Glomerular endothelial cell (primary cell): ENCODE measurements around the gene HDLBP. TPM values are rescaled to one million over a fixed set of nuclear protein-coding genes. Genes with fewer than 3 reads are reported as not detected.
A peak's percentile ranks its signal among the peaks of the same experiment; 100 is the strongest.

ENCODE experiments used
- DNase-seq: peaks from one replicate; pipeline ENCODE4 v3.0.0-alpha.2; 2011; ENCODE audit warnings: low read depth, low spot score; ENCODE audit errors: extremely low read depth
- total RNA-seq: library from RNA; depleted of rRNA; stranded (reverse); fragments of >200 nt; gene quantifications from 2 replicates; pipeline ENCODE4 v1.2.3, GENCODE V29; 2015

The HDLBP gene
- total RNA-seq, 1 donor from 2014 or later = 627 TPM

- no peak for DNase-seq
Observed at GRCh38 chr2:241275910-241276309, 39.6 kb downstream of the HDLBP start.

- no peak for DNase-seq
Observed at GRCh38 chr2:241275504-241275903, 40.0 kb downstream of the HDLBP start.

GRCh38 chr2:241274127-241274526 is 41.3 kb downstream of the HDLBP start:
- no peak for DNase-seq

- no peak for DNase-seq
Observed at GRCh38 chr2:241273210-241274020, 42.1 kb downstream of the HDLBP start.

GRCh38 chr2:241272303-241273209 is 42.9 kb downstream of the HDLBP start:
- DNase-seq = no peak

- DNase-seq = peak; percentile 29
Observed at GRCh38 chr2:241271706-241272302, 43.7 kb downstream of the HDLBP start.

GRCh38 chr2:241270531-241270930 is 44.9 kb downstream of the HDLBP start:
- DNase-seq = no peak

- DNase-seq = no peak
Observed at GRCh38 chr2:241269707-241270520, 45.6 kb downstream of the HDLBP start.

- DNase-seq = no peak
Observed at GRCh38 chr2:241268716-241269445, 46.6 kb downstream of the HDLBP start.

- no peak for DNase-seq
Observed at GRCh38 chr2:241268306-241268705, 47.2 kb downstream of the HDLBP start.

- DNase-seq = no peak
Observed at GRCh38 chr2:241267249-241268067, 48.0 kb downstream of the HDLBP start.

GRCh38 chr2:241265506-241265905 is 50.0 kb downstream of the HDLBP start:
- DNase-seq = no peak

GRCh38 chr2:241263061-241263460 is 52.4 kb downstream of the HDLBP start:
- DNase-seq = no peak

GRCh38 chr2:241261628-241262027 is 53.8 kb downstream of the HDLBP start:
- DNase-seq = no peak

GRCh38 chr2:241260911-241261310 is 54.6 kb downstream of the HDLBP start:
- DNase-seq = no peak

GRCh38 chr2:241258505-241259280 is 56.8 kb downstream of the HDLBP start:
- DNase-seq = no peak

- no peak for DNase-seq
Observed at GRCh38 chr2:241257419-241258032, 57.9 kb downstream of the HDLBP start.

GRCh38 chr2:241256168-241256545 is 59.3 kb downstream of the HDLBP start:
- DNase-seq = no peak
